ENCODE results near the gene VRTN.
"Not testable (repeated sequence)": the region's sequence is repeated elsewhere in the genome, so short reads cannot be mapped to it uniquely, and the experiment has no call there.

VRTN gene, protein sequence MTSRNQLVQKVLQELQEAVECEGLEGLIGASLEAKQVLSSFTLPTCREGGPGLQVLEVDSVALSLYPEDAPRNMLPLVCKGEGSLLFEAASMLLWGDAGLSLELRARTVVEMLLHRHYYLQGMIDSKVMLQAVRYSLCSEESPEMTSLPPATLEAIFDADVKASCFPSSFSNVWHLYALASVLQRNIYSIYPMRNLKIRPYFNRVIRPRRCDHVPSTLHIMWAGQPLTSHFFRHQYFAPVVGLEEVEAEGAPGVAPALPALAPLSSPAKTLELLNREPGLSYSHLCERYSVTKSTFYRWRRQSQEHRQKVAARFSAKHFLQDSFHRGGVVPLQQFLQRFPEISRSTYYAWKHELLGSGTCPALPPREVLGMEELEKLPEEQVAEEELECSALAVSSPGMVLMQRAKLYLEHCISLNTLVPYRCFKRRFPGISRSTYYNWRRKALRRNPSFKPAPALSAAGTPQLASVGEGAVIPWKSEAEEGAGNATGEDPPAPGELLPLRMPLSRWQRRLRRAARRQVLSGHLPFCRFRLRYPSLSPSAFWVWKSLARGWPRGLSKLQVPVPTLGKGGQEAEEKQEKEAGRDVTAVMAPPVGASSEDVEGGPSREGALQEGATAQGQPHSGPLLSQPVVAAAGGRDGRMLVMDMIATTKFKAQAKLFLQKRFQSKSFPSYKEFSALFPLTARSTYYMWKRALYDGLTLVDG

DNA sequence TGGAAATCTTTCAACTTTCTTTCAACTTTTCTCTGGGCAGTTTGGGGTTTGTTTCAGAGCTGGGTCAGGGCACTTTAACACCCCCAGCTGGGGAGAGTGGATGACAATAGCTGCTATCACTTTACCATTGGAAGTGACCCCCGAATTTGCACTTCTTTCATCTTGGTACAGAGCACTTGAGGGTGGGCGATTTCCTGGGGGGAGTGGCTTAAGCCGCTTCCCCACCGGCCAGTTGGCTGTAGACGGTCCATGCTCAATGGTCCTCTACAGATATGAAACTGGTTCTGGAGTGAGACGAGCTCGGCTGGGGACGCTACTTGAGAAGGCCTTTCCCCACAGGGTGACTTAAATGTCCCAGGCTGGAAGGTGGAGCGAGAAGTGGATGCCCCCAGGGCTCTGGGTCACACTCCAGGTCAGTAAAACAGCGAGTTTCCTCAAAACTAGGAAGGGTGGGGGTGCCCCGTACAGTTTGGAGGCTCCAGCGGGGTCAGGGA, at the start of gene VRTN:
TSS of gene VRTN (plus strand) at position 231 of the 494 bp plus-strand sequence. CDS start 8,313 bp downstream, outside the sequence.
- no peak for DNase-seq

DNA sequence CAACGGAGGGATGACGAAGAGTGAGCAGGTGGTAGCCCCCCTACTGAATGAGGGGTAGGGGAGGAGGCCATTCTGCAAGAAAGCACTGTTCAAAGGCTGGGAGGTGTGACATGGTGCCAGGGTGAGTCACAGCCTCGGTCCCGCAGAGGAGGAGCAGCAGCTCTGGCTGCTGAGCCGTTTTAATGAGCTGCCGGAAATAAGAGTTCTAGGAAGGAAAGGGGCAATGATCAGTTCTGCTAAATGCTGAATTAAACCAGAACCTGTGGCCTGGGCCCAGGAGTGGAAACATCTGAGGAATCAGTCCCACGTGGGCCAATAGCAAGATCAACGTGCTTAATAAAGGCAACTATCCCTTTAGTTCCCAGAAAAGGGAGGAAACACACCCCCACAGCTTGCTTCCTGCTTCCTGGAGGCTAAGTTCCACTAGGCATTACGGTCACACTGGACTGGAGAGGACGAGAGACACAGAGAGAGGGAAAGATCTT, 49.2 kb upstream of the VRTN start:
- DNase-seq, result no peak

DNA sequence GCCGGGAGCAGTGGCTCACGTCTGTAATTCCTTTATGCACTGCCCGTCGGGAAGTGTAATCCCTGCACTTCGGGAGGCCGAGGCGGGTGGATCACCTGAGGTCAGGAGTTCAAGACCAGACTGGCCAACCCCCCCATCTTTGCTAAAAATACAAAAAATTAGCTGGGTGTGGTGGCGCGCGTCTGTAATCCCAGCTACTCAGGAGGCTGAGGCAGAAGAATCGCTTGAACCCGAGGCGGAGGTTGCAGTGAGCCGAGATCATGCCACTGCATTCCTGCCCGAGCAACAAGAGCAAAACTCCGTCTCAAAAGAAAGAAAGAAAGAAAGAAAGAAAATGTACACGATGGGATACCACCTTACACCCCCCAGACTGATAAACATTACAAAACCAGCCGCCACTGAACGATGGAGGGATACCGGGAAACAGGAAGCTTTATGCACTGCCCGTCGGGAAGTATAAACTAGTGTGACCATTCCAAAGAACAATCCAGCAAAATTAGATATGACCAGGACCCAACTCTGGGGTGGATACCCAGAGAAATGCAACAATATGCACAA, 46.6 kb upstream of the VRTN start:
- DNase-seq, result no peak

DNA sequence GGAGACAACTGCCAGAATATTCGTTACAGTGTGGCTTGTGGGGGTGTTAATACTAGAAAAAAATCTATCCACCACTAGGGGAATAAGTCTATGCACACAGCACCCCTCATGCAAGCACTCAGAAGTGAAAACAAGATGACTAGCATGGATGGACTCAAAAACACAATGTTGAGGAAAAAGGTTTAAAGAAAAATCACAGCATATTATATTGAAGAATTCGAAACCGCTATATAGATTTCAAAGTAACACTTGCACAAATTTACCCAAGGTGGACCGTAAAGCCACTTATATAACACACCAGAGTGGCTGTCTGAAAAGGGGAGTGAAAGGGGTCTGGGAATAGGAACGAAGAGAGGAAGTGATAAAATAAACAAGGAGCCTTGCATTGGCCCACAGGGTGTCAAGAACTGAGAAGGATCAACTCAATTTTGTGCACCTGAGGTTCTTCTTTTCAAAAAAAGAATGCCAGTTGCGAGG, 46.1 kb upstream of the VRTN start:
- DNase-seq, result no peak

DNA sequence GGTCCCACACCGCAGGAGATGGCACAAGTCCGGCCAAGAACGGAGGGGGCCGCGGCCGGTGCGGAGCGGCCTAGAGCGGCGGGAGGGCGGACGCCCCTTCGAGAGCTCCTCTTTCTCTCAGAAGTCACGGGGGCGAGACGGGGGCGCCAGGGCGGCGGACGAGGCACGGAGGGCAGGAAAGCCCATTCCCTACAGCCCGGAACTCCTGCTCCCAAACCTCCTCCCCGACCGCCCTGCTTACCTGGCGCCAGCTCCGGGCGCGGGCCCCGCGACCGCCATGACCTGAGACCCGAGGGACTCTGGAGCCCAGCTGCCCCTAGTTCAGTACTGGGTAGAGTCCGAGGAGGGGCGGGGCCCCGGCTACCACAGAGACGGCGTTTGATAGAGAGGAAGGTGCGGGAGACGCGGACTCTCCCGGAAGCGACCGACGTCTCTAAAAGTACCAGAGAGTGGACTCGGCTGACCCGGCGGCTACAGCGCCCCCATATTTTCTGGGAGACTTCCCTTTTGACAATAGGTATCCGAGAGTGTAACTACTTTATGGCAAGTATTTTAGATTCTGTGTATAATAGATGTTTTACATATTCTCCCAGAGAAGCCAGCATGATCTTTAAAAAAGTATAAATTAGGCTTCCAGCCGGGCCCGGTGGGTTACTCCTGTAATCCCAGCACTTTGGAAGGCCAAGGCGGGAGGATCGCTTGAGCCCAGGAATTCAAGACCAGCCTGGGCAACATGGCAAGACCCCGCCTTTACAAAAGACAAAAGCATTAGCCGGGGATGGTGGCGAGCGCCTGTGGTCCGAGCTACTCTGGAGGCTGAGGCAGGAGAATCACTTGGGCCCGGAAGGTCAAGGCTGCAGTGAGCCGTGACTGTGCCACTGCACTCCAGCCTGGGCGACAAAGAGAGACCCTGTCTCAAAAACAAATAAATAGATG, 45.4 kb upstream of the VRTN start, which contains the start of gene ABCD4:
TSS of gene ABCD4 (minus strand) at position 301 of the 936 bp plus-strand sequence. CDS start at position 279, 22 bp downstream.
- peak; percentile 96 for DNase-seq

DNA sequence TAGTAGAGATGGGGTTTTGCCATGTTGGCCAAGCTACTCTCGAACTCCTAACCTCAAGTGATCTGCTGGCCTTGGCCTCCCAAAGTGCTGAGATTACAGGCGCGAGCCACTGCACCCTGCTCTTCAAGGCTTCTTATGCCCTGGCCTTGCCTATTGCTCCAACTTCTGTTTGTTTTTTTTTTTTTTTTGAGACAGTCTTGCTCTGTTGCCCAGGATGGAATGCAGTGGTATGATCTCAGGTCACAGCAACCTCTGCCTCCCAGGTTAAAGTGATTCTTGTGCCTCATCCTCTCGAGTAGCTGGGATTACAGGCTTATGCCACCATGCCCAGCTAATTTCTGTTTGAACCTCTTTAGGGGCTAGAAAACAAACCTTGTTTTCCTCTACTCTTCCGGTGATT, 39.6 kb upstream of the VRTN start:
- DNase-seq, result no peak

DNA sequence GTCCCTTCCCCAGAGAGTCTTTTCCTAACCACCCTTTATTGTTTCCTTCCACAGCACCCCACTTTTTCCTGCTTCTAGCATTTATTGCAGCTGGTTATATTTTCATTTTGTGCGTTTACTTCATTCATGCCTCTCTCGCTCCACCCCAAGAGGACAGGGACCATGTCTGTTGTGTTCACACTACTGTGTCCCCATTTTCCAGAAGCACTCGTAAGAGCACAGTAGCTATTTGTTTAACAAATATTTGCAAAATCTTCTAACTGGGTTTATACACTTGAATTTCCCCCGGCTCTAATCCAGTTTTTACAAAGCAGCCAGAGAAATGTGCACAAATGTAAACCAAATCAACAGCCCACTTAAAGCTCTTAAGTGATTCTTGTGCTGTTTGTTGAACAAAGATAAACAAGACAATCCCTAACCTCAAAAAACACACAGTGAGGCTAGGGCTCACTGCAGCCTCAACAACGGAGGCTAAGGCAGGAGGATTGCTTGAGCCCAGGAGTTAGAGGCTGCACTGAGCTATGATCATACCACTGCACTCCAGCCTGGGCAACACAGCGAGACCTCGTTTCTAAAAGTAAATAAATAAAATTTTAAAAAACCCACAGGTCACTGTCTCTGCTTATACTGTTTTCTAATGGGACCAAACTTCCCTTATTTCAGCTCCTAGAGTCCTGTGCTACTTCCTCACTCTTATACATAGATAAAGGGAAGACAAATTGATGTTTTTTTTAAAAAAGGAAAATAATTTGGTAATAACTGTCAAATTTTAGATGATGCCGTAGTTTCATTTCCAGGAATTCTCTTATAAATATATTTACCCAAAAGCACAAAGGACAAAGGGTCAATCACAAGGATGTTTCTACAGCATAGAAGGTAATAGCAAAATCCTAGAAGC, 38.9 kb upstream of the VRTN start:
- no peak for DNase-seq

DNA sequence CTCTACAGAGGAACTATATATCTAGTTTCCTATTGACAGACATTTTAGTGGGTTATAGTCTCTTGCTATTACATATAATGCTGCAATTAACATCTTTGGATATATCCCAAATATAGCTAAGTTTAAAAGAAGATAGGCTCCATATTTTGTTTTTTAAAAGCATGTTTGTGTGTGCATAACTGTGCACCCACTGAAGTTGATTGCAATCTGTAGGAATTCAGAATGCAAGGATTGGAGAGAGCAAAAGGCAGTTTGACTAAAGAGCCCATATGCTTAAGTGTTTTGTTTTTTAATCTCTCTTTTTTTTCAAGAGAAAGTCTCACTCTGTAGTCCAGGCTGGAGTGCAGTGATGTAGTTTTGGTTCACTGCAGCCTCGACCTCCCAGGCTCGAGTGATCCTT, 36.1 kb upstream of the VRTN start:
- no peak for DNase-seq

DNA sequence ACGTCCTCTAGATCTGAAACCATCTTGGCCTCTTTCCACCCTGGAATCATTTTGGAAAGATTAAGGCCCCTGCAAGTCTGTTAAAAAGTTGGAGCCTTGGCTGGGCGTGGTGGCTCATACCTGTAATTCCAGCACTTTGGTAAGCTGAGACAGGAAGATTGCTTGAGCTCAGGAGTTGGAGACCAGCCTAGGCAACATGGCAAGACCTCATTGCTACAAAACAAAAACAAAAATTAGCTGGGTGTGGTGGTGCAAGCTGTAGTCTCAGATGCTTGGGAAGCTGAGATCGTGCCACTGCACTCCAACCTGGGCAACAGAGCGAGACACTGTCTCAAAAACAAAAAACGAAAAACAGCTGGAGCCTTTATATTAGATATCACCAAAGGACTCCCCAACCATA, 34.7 kb upstream of the VRTN start:
- DNase-seq, result no peak

DNA sequence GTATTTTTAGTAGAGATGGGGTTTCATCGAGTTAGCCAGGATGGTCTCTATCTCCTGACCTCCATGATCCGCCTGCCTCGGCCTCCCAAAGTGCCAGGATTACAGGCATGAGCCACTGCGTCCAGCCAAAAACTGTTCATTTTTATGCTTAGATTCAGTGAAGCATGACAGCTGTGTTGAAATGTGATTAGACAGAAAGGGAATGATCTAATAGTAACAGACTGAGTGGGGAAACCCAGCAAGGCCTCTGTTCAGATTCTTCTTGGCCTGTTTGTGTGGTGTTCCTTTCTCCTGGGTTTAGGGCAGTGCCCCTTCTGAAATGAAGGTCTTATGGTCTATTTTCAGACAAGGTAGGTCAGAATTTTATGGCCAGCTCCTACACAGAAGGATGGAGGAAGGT, 33.7 kb upstream of the VRTN start:
- DNase-seq, result no peak

DNA sequence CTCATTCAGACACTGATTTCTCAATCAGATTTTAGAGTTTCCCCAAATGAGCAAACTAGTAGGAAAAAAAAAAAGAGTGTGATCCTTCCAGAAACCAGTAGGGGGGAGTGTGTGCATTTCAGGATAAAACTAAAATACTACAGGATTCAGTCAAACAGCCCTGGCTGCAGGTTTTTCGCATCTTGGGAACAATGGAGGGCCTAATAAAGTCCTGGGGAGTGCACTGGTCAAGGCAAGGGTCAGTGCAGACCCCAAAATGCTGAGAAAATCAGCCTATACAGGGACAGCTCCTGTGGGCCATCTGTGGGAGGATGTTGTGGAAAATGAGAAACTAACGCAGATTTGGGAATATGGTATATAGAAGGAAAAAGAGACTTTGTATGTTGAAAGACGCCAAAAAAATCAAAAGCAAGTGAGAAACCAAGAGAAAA, 23.3 kb upstream of the VRTN start:
- DNase-seq, result no peak

DNA sequence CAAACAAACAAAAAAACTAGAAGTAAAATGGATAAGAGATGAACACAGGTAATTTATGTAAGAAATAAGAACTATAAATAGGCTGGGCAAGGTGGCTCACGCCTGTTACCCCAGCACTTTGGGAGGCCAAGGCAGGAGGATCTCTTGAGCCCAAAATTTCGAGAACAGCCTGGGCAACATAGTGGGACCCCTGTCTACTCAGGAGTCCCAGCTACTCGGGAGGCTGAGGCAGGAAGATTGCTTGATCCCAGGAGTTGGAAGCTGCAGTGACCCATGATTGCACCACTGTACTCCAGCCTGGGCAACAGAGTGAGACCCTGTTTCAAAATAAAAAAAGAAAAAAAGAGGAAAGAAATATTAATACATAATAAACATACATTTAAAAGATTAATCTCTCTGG, 22.8 kb upstream of the VRTN start:
- DNase-seq, result no peak

DNA sequence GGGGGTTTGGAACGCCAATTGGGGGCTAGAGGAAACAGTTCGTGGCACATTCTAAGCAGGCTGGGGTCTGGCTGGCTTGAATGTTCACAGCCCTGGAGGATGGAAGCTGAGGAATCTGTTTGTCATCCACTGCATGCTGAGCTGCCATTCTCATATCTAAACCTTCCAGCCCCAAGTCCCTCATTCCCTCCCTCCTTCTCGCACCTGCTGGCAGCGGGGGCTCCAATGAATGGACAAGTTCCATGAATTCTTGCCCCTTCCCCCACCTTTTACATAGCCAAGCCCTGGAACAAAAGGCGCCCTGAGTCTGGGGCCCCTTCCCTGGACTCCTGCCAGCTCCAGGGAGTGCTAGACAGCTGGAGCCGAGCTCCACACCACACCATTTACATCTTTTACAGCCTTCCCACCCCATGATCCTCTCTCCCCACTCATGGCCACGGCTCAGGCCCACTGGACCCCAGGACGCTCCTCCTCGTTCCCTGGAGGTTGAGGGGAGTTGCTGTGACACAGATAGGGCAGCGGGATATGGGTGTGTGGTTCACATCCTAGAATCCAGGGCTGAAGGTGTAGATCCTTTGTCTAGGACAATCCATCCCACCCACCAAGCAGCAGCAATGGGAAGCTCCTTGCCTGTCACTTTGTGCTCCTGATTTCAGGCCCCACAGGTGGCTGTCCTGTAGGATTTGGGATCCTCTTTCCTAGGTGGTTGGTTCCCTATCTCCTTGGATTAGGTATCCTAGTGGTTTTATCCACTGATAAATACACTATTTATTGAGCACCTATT, 21.7 kb upstream of the VRTN start:
- peak; percentile 41 for DNase-seq

DNA sequence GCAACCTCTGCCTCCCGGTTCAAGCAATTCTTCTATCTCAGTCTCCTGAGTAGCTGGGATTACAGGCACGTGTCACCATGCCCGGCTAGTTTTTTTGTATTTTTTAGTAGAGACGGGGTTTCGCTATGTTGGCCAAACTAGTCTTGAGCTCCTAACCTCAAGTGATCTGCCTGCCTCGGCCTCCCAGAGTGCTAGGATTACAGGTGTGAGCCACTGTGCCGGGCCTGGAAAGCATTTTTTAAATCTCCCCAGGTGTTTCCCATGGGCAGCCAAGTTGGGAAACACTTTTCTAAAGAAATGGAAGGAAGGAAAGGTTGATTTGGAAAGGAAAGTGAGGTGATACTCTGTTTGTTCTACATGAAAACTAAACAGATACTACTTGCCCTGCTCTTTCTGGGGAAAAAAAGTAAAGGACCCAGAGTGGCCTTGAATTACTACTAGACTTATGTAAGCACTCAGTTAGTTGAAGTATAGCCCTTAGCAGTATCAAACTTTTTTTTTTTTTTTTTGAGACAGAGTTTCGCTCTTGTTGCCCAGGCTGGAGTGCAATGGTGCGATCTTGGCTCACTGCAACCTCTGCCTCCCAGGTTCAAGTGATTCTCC, 18.2 kb upstream of the VRTN start:
- DNase-seq, result not testable (repeated sequence)

DNA sequence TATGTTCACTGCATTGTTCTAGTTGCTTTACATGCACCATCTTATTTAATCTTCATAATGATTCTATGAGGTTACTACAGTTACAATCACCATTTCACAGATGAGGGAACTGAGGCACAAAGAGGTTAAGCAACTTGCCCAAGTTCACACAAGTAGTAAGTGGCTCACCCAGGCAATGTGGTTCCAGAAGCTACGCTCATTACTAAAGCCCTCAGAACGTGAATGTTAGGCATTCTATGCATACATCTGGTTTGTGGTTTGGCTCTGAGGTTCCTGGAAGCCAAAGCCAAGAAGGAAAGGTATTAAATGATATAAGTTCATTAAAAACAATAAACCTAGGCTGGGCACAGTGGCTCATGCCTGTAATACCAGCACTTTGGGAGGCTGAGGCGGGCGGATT, 14.4 kb upstream of the VRTN start:
- no peak for DNase-seq

DNA sequence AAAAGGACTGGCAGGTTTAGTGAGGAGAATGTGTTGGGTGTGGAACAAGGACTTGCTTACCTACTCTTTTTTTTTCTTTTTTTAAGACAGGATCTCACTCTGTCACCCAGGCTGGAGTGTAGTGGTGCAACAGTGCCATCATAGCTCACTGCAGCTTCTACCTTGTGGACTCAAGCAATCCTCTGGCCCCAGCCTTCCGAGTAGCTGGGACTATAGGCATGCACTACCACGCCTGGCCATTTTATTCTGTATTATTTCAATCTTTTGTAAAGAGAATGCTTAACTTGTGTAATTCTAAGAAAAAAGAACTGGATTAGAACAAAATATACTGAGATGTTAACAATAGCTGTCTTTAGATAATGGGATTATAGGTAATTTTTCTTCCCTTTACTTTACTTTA, 1.9 kb upstream of the VRTN start:
- no peak for DNase-seq

DNA sequence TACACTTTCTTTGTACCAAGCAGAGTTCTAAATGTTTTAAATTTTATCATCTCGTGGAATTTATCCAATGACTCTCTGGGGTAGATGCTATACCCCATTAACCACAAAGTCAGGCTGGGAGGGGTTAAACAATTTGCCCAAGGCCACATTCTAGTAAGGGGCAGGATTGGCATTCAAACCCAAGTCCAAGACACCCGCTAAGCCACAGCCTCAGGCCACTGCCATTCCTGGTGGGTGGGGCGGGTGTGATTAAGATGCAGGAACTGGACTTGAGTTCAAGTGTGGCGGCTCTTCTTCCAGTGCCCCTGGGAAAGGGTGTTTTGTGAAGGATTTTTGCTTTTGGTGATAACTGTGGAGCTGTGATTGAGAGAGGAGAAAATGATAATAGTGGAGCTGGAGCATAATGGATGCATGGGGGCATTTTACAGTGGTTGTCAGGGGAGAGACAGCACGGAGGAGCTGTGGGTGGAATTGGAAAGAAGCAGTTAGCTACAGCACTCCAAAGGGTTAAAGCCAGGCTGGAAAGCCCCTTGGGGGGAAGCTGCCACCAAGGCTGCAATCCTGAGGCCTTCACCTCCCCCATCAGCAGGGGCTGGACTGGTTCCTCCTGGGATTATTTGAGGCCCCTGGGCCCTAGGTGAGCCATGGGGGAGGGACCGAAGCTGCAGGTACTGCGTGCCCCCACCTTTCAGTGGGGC, 1.0 kb upstream of the VRTN start:
- DNase-seq, result no peak

DNA sequence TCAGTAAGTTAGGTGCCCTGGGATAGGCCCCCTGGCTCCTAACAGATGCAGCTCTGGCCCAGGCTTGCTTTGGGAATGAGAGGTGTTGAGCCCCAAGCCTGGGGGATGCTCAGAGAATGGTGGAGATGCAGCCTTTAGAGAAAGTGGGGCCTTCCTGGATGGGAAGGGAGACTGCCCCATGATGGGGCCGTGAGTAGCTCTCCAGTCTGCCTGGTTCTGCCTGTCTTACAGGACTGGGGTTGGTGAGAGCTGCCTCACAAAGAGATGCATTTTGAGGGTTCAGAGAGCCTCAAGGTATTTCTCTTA, 523 bp upstream of the VRTN start:
- no peak for DNase-seq

DNA sequence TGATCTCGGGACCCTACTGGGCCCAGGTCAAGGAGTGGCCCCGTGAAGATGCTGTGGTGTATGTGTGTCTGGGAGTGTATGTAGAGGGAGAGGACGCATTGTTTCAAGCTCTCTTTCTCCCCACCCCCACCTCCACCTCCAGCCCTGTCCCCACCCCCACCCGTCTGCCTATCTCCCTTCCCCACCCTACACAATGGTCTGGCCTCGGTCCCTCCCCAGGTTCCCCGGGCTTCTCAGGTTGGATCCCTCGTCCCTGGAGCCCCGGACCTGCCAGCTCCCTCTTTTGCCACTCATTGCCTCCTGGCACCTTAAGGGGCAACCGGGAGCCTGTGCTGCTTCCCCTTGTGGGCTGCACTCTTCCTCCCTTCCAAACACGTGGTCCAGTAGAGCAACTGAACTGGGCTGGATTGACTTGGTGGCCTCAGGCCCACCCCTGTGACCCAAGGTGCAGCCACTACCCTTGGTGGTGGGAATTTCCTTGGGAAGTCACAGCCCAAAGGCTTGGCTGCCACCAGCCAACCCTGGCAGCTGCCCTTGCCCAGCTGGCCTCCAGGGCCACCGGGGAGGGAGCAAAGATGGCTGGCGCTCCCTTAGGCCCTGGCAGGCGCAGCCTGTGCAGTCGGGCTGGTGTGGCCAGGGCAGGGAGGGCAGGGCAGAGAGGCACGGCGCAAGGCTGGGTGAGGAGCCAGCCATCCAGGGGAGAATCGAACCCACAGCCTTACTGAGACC, 628 bp downstream of the VRTN start:
- no peak for DNase-seq
